ENCODE results near the gene PLEKHG3. TPM values are rescaled to one million over a fixed set of nuclear protein-coding genes. Genes with fewer than 3 reads are reported as not detected.

PLEKHG3 gene
- total and polyA plus RNA-seq, 2 of the 4 experiments (the other 2 are of a cell fraction) = 8.2 to 8.4 TPM

- Histone ChIP-seq H2AK9ac (replicated peaks; ENCODE audit: low read depth, low read length, poor library complexity) (no peak overlapping the region), H3K4me2 (ENCODE audit: low read depth, low read length) (no peak overlapping the region), H2BK20ac (ENCODE audit: low read depth, low read length) (no peak overlapping the region), H2AFZ (replicated peaks; ENCODE audit: low read length, poor library complexity) (no peak overlapping the region), H4K91ac (ENCODE audit: insufficient read depth, low read depth, low read length) (no peak overlapping the region), H3K27ac (ENCODE audit: insufficient read depth, low read length) (no peak overlapping the region), H3K9me3 (ENCODE audit: control insufficient read depth, insufficient read depth, low read length) (no peaks in the 10 kb centered on the region), H4K20me1 (ENCODE audit: insufficient read depth, low read length) (no peaks in the 10 kb centered on the region), H4K5ac (ENCODE audit: low read depth, low read length) (no peak overlapping the region), H3K79me1 (ENCODE audit: low read depth in 1 of 2, low read length in 2 of 2) (no peaks in the 10 kb centered on the region), H3K23ac (ENCODE audit: low read depth, low read length) (no peak overlapping the region), H3K56ac (ENCODE audit: extremely low read depth, insufficient read depth, low read length) (no peak overlapping the region), H2BK5ac (ENCODE audit: low read depth, low read length, poor library complexity, severe bottlenecking) (no peak overlapping the region), H3K4me1 (ENCODE audit: control insufficient read depth, insufficient read depth, low read length) (no peaks in the 10 kb centered on the region), H4K8ac (ENCODE audit: low read depth in 2 of 2, low read length in 2 of 2) (no peak overlapping the region), H3K14ac (replicated peaks; ENCODE audit: low read depth, low read length) (no peak overlapping the region), H2AK5ac (ENCODE audit: low read depth, low read length) (no peak overlapping the region), H3K18ac (ENCODE audit: low read depth, low read length) (no peak overlapping the region), H3K27me3 (ENCODE audit: control insufficient read depth, insufficient read depth, low read length) (peaks cover 33% of the 10 kb centered on the region), H2BK15ac (ENCODE audit: low read depth, low read length) (no peak overlapping the region), H3K36me3 (ENCODE audit: control insufficient read depth, insufficient read depth, low read length) (no peaks in the 10 kb centered on the region), H3K4me3 (ENCODE audit: insufficient read depth, low read depth, low read length) (no peak overlapping the region), H3K9me1 (ENCODE audit: insufficient read depth, low read length) (peaks cover 3% of the 10 kb centered on the region), H3K9ac (ENCODE audit: low read depth, low read length) (no peak overlapping the region), H2BK120ac (ENCODE audit: low read depth, low read length) (no peak overlapping the region), H3K4ac (ENCODE audit: low read depth, low read length) (no peak overlapping the region)
- ATAC-seq (ENCODE audit: low read depth) = no peak
- ChIA-PET POLR2A (ENCODE audit: unreplicated experiment) (no interaction called here), CTCF (interaction anchor here (0.9 kb wide), 1 partner anchor 190 kb away, joined by 3 read pairs; the partner anchor contains the start of gene FNTB)
- intact Hi-C loops (cut with micrococcal nuclease) = no loop called here
- TF ChIP-seq RCOR1 (IDR thresholded peaks at IDR 0.05; ENCODE audit: insufficient replicate concordance, low read length) (no peak), CEBPB (IDR thresholded peaks at IDR 0.05; ENCODE audit: low read depth, low read length) (no peak), RAD21 (IDR thresholded peaks at IDR 0.05; ENCODE audit: low read length) (no peak), MAFK (IDR thresholded peaks at IDR 0.05; ENCODE audit: low read depth, low read length) (no peak), FOS (IDR thresholded peaks at IDR 0.05; ENCODE audit: low read depth, low read length) (no peak), BHLHE40 (IDR thresholded peaks at IDR 0.05; ENCODE audit: low read depth, low read length) (no peak), CHD1 (IDR thresholded peaks at IDR 0.05; ENCODE audit: low read depth, low read length) (no peak), ELK1 (IDR thresholded peaks at IDR 0.05; ENCODE audit: borderline replicate concordance, low read depth, low read length) (no peak), NFE2L2 (IDR thresholded peaks at IDR 0.05; ENCODE audit: low read depth, low read length) (no peak), SMC3 (IDR thresholded peaks at IDR 0.05; ENCODE audit: low read depth, low read length) (no peak), MAZ (IDR thresholded peaks at IDR 0.05; ENCODE audit: borderline replicate concordance, low read depth, low read length) (no peak), POLR2A (IDR thresholded peaks at IDR 0.05; ENCODE audit: low read depth, low read length) (no peak), RFX5 (IDR thresholded peaks at IDR 0.05; ENCODE audit: low read depth, low read length) (no peak)
- TF ChIP-seq, protein P1, sequence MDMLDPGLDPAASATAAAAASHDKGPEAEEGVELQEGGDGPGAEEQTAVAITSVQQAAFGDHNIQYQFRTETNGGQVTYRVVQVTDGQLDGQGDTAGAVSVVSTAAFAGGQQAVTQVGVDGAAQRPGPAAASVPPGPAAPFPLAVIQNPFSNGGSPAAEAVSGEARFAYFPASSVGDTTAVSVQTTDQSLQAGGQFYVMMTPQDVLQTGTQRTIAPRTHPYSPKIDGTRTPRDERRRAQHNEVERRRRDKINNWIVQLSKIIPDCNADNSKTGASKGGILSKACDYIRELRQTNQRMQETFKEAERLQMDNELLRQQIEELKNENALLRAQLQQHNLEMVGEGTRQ (IDR thresholded peaks at IDR 0.05; ENCODE audit: low read depth, low read length) = no peak
- TF ChIP-seq, protein P2, sequence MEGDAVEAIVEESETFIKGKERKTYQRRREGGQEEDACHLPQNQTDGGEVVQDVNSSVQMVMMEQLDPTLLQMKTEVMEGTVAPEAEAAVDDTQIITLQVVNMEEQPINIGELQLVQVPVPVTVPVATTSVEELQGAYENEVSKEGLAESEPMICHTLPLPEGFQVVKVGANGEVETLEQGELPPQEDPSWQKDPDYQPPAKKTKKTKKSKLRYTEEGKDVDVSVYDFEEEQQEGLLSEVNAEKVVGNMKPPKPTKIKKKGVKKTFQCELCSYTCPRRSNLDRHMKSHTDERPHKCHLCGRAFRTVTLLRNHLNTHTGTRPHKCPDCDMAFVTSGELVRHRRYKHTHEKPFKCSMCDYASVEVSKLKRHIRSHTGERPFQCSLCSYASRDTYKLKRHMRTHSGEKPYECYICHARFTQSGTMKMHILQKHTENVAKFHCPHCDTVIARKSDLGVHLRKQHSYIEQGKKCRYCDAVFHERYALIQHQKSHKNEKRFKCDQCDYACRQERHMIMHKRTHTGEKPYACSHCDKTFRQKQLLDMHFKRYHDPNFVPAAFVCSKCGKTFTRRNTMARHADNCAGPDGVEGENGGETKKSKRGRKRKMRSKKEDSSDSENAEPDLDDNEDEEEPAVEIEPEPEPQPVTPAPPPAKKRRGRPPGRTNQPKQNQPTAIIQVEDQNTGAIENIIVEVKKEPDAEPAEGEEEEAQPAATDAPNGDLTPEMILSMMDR (conservative IDR thresholded peaks at IDR 0.05; ENCODE audit: low read depth, low read length) = no peak
- WGBS, 2 experiments (ENCODE audit: extremely low coverage in 2 of 2, insufficient read length in 1 of 2) = 80% methylated on average over 1 of the region's 11 CpGs; no CpG with 5 or more reads in 1 of the 2 experiments
- in situ Hi-C loops (cut with MboI; ENCODE audit: low sequenced_read_pairs) = no loop called here
- DNase-seq = no peak
- dilution Hi-C loops (cut with HindIII; ENCODE audit: low sequenced_read_pairs, unreplicated experiment) = no loop called here
- no TSS peak for BruUV-seq (replicated peaks)
Observed at GRCh38 chr14:64796369-64796768, 92.1 kb downstream of the PLEKHG3 start.
